Esophagus muscularis mucosa (tissue), 4 donors: ENCODE results near the gene MATN1. TPM values are rescaled to one million over a fixed set of nuclear protein-coding genes. Genes with fewer than 3 reads are reported as not detected.

ENCODE experiments used
- DNase-seq: peaks from one replicate; pipeline ENCODE4 v3.0.0-alpha.2; 2017; ENCODE audit errors: extremely low spot score
- H3K27ac ChIP-seq, 4 donors: fragments of 200-600 bp; sonication (generic); replicated peaks in 1 of 4; 1 replicate in 3 of 4; 2 replicates in 1 of 4; pipeline ENCODE4 v1.5.1; 2016 to 2019; ENCODE audit warnings: mild to moderate bottlenecking in 1 of 4
- H3K27me3 ChIP-seq, 4 donors: fragments of 200-600 bp; sonication (generic); one replicate each; pipeline versions ENCODE4 v1.5.1 to v1.6.0; 2016 to 2019
- H3K36me3 ChIP-seq, 4 donors: fragments of 200-600 bp; sonication (generic); one replicate each; pipeline ENCODE4 v1.5.1; 2016 to 2019
- H3K4me1 ChIP-seq, 4 donors: fragments of 200-600 bp; sonication (generic); one replicate each; pipeline ENCODE4 v1.5.1; 2016 to 2019
- H3K4me3 ChIP-seq, 4 donors: fragments of 200-600 bp; sonication (generic); 1 replicate in 2 of 4; 2 replicates in 2 of 4; pipeline ENCODE4 v1.5.1; 2016 to 2019; ENCODE audit warnings: mild to moderate bottlenecking in 4 of 4, moderate library complexity in 1 of 4
- H3K9me3 ChIP-seq, 4 donors: fragments of 200-600 bp; sonication (generic); 1 replicate in 3 of 4; 2 replicates in 1 of 4; pipeline ENCODE4 v1.5.1; 2016 to 2019
- CTCF ChIP-seq, 3 experiments: fragments of 200-600 bp in 2 of 3; fragments of 450-650 bp in 1 of 3; sonication (generic) in 2 of 3; IDR thresholded peaks; one replicate each; pipeline ENCODE4 v1.5.1; 2017 to 2019; ENCODE audit warnings: antibody characterized with exemption in 3 of 3, mild to moderate bottlenecking in 2 of 3, moderate library complexity in 1 of 3
- EP300 ChIP-seq: sonication (generic); formaldehyde crosslinking; IDR thresholded peaks from one replicate; pipeline ENCODE4 v1.6.1; 2017; ENCODE audit warnings: antibody characterized with exemption
- POLR2A ChIP-seq: fragments of 450-650 bp; IDR thresholded peaks from one replicate; pipeline ENCODE4 v1.6.1; 2017; ENCODE audit warnings: antibody characterized with exemption, moderate library complexity, mild to moderate bottlenecking, low read depth
- POLR2AphosphoS5 ChIP-seq, 2 donors: sonication (generic); formaldehyde crosslinking; IDR thresholded peaks; one replicate each; pipeline ENCODE4 v1.6.1; 2017; ENCODE audit warnings: antibody characterized with exemption in 2 of 2
- WGBS: methylation state at CpG from one replicate; pipeline ENCODE4 v1.1.5; 2018; 5-methylcytosine and 5-hydroxymethylcytosine counted together
- intact Hi-C: fragments of 100-400 bp; cut with DNase I; formaldehyde crosslinking; loops from one replicate; pipeline ENCODE4 v1.15.1; 2023
- total RNA-seq, 4 donors: library from RNA; depleted of rRNA; stranded (reverse); fragments of >200 nt; gene quantifications; one replicate each; pipeline versions ENCODE4 v1.1.0 to v1.2.1, GENCODE V29; 2016

Gene MATN1
- total RNA-seq, 4 donors from 2014 or later, result not detected

- no peak overlapping the region for H3K4me3 ChIP-seq
- peaks cover 2 to 11% (median 8%) of the 10 kb centered on the region in 4 donors for H3K4me1 ChIP-seq
- 70% methylated on average over 10 of the region's 10 CpGs for WGBS
- no peaks in the 10 kb centered on the region for H3K9me3 ChIP-seq
- no peaks in the 10 kb centered on the region for H3K27me3 ChIP-seq
- intact Hi-C loops, result no loop called here
- H3K36me3 ChIP-seq, result no peaks in the 10 kb centered on the region
- no peak for DNase-seq
- no peak for TF ChIP-seq POLR2AphosphoS5 (IDR thresholded peaks at IDR 0.05)
- no peak for TF ChIP-seq EP300
- no peak for TF ChIP-seq POLR2A
- TF ChIP-seq CTCF (IDR thresholded peaks at IDR 0.05), result no peak
- H3K27ac ChIP-seq, result no peak overlapping the region
These were observed 40.4 kb upstream of the MATN1 start for GRCh38 chr1:30763651-30764248.

GRCh38 chr1:30762930-30763650 is 39.7 kb upstream of the MATN1 start:
- Histone ChIP-seq H3K36me3 (no peaks in the 10 kb centered on the region), H3K9me3 (no peaks in the 10 kb centered on the region), H3K4me3 (no peak overlapping the region), H3K27me3 (no peaks in the 10 kb centered on the region), H3K4me1 (peaks cover 2 to 11% (median 9%) of the 10 kb centered on the region in 4 donors), H3K27ac (no peak overlapping the region)
- WGBS, result 78% methylated on average over 7 of the region's 7 CpGs
- TF ChIP-seq CTCF (IDR thresholded peaks at IDR 0.05), result no peak
- TF ChIP-seq POLR2AphosphoS5 (IDR thresholded peaks at IDR 0.05), result no peak
- TF ChIP-seq POLR2A, result no peak
- no peak for TF ChIP-seq EP300
- intact Hi-C loops, result no loop called here
- DNase-seq, result no peak

- WGBS, result 80% methylated on average over 2 of the region's 6 CpGs
- Histone ChIP-seq H3K9me3 (no peaks in the 10 kb centered on the region), H3K27me3 (no peaks in the 10 kb centered on the region), H3K27ac (no peak overlapping the region), H3K4me3 (no peak overlapping the region), H3K36me3 (no peaks in the 10 kb centered on the region), H3K4me1 (peaks cover 7 to 18% (median 12%) of the 10 kb centered on the region in 4 donors)
- no peak for DNase-seq
- intact Hi-C loops, result no loop called here
- TF ChIP-seq POLR2AphosphoS5 (IDR thresholded peaks at IDR 0.05), result no peak
- no peak for TF ChIP-seq CTCF (IDR thresholded peaks at IDR 0.05)
- no peak for TF ChIP-seq EP300
- no peak for TF ChIP-seq POLR2A
These were observed 39.0 kb upstream of the MATN1 start for GRCh38 chr1:30762152-30762929.

GRCh38 chr1:30761381-30762151 is 38.2 kb upstream of the MATN1 start:
- Histone ChIP-seq H3K27ac (no peak overlapping the region), H3K4me1 (peaks cover 7 to 18% (median 12%) of the 10 kb centered on the region in 4 donors), H3K9me3 (no peaks in the 10 kb centered on the region), H3K4me3 (no peak overlapping the region), H3K36me3 (no peaks in the 10 kb centered on the region), H3K27me3 (no peaks in the 10 kb centered on the region)
- TF ChIP-seq CTCF (IDR thresholded peaks at IDR 0.05) (no peak), EP300 (no peak), POLR2AphosphoS5 (IDR thresholded peaks at IDR 0.05) (no peak), POLR2A (no peak)
- intact Hi-C loops, result no loop called here
- 64% methylated on average over 11 of the region's 11 CpGs for WGBS
- no peak for DNase-seq
